HCT116 (cell line): ENCODE results near the gene GOT1. TPM values are rescaled to one million over a fixed set of nuclear protein-coding genes. Genes with fewer than 3 reads are reported as not detected.

Experiments
- ATAC-seq: fragments of 200-7000 bp; cut with Tn5 transposase; 2 replicates; pipeline ENCODE4 v1.9.1; 2020; ENCODE audit warnings: mild to moderate bottlenecking, moderate library complexity
- BruUV-seq: library from RNA; stranded (reverse); fragments of 400-500 nt; replicated peaks from 2 replicates; lab custom pipeline; 2021; lab: Mats Ljungman, UMichigan
- CTCF ChIA-PET: fragments of 300-600 bp; sonication (Branson Sonifier 250); formaldehyde crosslinking; loops from one replicate; lab custom pipeline; 2021; ENCODE audit warnings: antibody characterized with exemption; lab: Charles Lee
- POLR2A ChIA-PET: fragments of 300-600, 350-600 bp; sonication (Branson Sonifier 250); formaldehyde crosslinking; loops from one replicate; lab custom pipeline; 2021; ENCODE audit warnings: antibody characterized with exemption; lab: Charles Lee
- RAD21 ChIA-PET, 2 experiments: fragments of 300-600 bp; sonication (Branson Sonifier 250); formaldehyde crosslinking; loops; one replicate each; lab custom pipeline; 2023; ENCODE audit warnings: low total read pairs in 2 of 2; ENCODE audit not compliant: uncharacterized antibody in 2 of 2, unreplicated experiment in 2 of 2, low non-redundant PET in 1 of 2; lab: Charles Lee
- DNase-seq: peaks from one replicate; pipeline ENCODE4 v3.0.0-alpha.2; 2010; ENCODE audit warnings: low read depth, low spot score
- H2AFZ ChIP-seq: fragments of 200-600 bp; shearing (Covaris generic), sonication (generic); 2 replicates; pipeline ENCODE4 v1.6.1; 2017; ENCODE audit warnings: low read depth, mixed run types, mixed read lengths, antibody characterized with exemption, low read length; ENCODE audit not compliant: poor library complexity, severe bottlenecking
- H3K27ac ChIP-seq: 2 replicates; pipeline ENCODE4 v1.5.1; 2012; ENCODE audit warnings: low read depth, low read length
- H3K27me3 ChIP-seq: fragments of 200-600 bp; sonication (generic); 2 replicates; pipeline ENCODE4 v1.6.1; 2016; ENCODE audit warnings: mixed run types, low read length, mixed read lengths; ENCODE audit not compliant: insufficient read depth
- H3K36me3 ChIP-seq, 2 experiments: fragments of 200-500 bp in 1 of 2; fragments of 200-600 bp in 1 of 2; sonication (Bioruptor generic) in 1 of 2; sonication (generic) in 1 of 2; 2 replicates each; pipeline versions ENCODE4 v1.5.1 to v1.6.1; 2014 to 2016; ENCODE audit warnings: low read length in 2 of 2, inconsistent platforms in 1 of 2, mixed read lengths in 1 of 2, mixed run types in 1 of 2; ENCODE audit not compliant: insufficient read depth in 2 of 2, control insufficient read depth in 1 of 2
- H3K4me1 ChIP-seq, 2 experiments: fragments of 200-600 bp in 1 of 2; sonication (generic) in 1 of 2; 2 replicates each; pipeline versions ENCODE4 v1.5.1 to v1.6.1; 2012 to 2017; ENCODE audit warnings: low read length in 2 of 2, inconsistent platforms in 1 of 2, mild to moderate bottlenecking in 1 of 2, mixed read lengths in 1 of 2, mixed run types in 1 of 2, moderate library complexity in 1 of 2; ENCODE audit not compliant: insufficient read depth in 2 of 2, control insufficient read depth in 1 of 2
- H3K4me2 ChIP-seq: fragments of 200-600 bp; sonication (generic); 2 replicates; pipeline ENCODE4 v1.6.1; 2017; ENCODE audit warnings: mixed run types, low read length, mixed read lengths
- H3K4me3 ChIP-seq, 2 experiments: fragments of 200-600 bp in 1 of 2; sonication (generic) in 1 of 2; replicated peaks in 1 of 2; 2 replicates each; pipeline ENCODE4 v1.5.1; 2011 to 2016; ENCODE audit warnings: low read length in 2 of 2, control low read depth in 1 of 2, low read depth in 1 of 2, mild to moderate bottlenecking in 1 of 2, mixed read lengths in 1 of 2, mixed run types in 1 of 2
- H3K79me2 ChIP-seq: fragments of 200-600 bp; sonication (generic); 2 replicates; pipeline ENCODE4 v1.6.1; 2017; ENCODE audit warnings: mild to moderate bottlenecking, mixed run types, low read length, moderate library complexity, mixed read lengths; ENCODE audit not compliant: insufficient read depth
- H3K9ac ChIP-seq: fragments of 200-600 bp; sonication (generic); 2 replicates; pipeline ENCODE4 v1.6.1; 2016; ENCODE audit warnings: low read length, mixed read lengths
- H3K9me2 ChIP-seq: fragments of 200-600 bp; sonication (generic), shearing (Covaris generic); 2 replicates; pipeline ENCODE4 v1.6.1; 2017; ENCODE audit warnings: mixed run types, mild to moderate bottlenecking, moderate library complexity; ENCODE audit not compliant: insufficient read depth
- H3K9me3 ChIP-seq, 2 experiments: fragments of 200-500 bp in 1 of 2; fragments of 200-600 bp in 1 of 2; sonication (Bioruptor generic) in 1 of 2; sonication (generic) in 1 of 2; 2 replicates each; pipeline ENCODE4 v1.6.1; 2014 to 2017; ENCODE audit warnings: low read length in 2 of 2, mixed read lengths in 2 of 2, inconsistent platforms in 1 of 2, low read depth in 1 of 2, mild to moderate bottlenecking in 1 of 2, mixed run types in 1 of 2, moderate library complexity in 1 of 2; ENCODE audit not compliant: control insufficient read depth in 1 of 2, insufficient read depth in 1 of 2
- H4K20me1 ChIP-seq: fragments of 200-600 bp; sonication (generic), shearing (Covaris generic); 2 replicates; pipeline ENCODE4 v1.6.1; 2017; ENCODE audit warnings: mixed run types, mild to moderate bottlenecking, moderate library complexity; ENCODE audit not compliant: insufficient read depth
- CBX3 ChIP-seq: IDR thresholded peaks from 2 replicates; pipeline ENCODE4 v1.6.1; 2012; ENCODE audit warnings: low read depth
- CTCF ChIP-seq, 3 experiments: fragments of 200-600 bp in 1 of 3; sonication (generic) in 1 of 3; IDR thresholded peaks in 2 of 3; conservative IDR thresholded peaks in 1 of 3; 2 replicates each; pipeline ENCODE4 v1.5.1; 2012 to 2017; ENCODE audit warnings: low read depth in 2 of 3, low read length in 2 of 3, antibody characterized with exemption in 1 of 3, borderline replicate concordance in 1 of 3, control low read depth in 1 of 3, mild to moderate bottlenecking in 1 of 3, mixed read lengths in 1 of 3, mixed run types in 1 of 3, moderate library complexity in 1 of 3; ENCODE audit not compliant: insufficient read depth in 1 of 3
- EZH2phosphoT487 ChIP-seq: fragments of 200-600 bp; IDR thresholded peaks from 2 replicates; pipeline ENCODE4 v1.6.1; 2018; ENCODE audit warnings: antibody characterized with exemption, borderline replicate concordance
- FOSL1 ChIP-seq: IDR thresholded peaks from 2 replicates; pipeline ENCODE4 v1.6.1; 2012; ENCODE audit warnings: low read depth
- JUND ChIP-seq: IDR thresholded peaks from 2 replicates; pipeline ENCODE4 v1.6.1; 2012
- MAX ChIP-seq: IDR thresholded peaks from 2 replicates; pipeline ENCODE4 v1.6.1; 2012
- SIN3A ChIP-seq: IDR thresholded peaks from 2 replicates; pipeline ENCODE4 v1.6.1; 2012; ENCODE audit warnings: low read depth
- SP1 ChIP-seq: IDR thresholded peaks from 2 replicates; pipeline ENCODE4 v1.6.1; 2012; ENCODE audit warnings: low read depth
- intact Hi-C: fragments of 100-400 bp; cut with micrococcal nuclease; formaldehyde crosslinking; loops from 2 replicates; pipeline ENCODE4 v1.10.0; 2022
- total RNA-seq: library from RNA; stranded (reverse); gene quantifications from one replicate; pipeline ENCODE4 v1.2.1, GENCODE V29; 2021; ENCODE audit not compliant: unreplicated experiment
- TF ChIP-seq, protein P1 (sequence below): IDR thresholded peaks from 2 replicates; pipeline ENCODE4 v1.6.1; 2012; ENCODE audit warnings: low read depth
- TF ChIP-seq, protein P2 (sequence below): IDR thresholded peaks from 2 replicates; pipeline ENCODE4 v1.6.1; 2012

The GOT1 gene
- total RNA-seq, 1 experiment from 2014 or later: 135 TPM

- TF ChIP-seq, protein P1, sequence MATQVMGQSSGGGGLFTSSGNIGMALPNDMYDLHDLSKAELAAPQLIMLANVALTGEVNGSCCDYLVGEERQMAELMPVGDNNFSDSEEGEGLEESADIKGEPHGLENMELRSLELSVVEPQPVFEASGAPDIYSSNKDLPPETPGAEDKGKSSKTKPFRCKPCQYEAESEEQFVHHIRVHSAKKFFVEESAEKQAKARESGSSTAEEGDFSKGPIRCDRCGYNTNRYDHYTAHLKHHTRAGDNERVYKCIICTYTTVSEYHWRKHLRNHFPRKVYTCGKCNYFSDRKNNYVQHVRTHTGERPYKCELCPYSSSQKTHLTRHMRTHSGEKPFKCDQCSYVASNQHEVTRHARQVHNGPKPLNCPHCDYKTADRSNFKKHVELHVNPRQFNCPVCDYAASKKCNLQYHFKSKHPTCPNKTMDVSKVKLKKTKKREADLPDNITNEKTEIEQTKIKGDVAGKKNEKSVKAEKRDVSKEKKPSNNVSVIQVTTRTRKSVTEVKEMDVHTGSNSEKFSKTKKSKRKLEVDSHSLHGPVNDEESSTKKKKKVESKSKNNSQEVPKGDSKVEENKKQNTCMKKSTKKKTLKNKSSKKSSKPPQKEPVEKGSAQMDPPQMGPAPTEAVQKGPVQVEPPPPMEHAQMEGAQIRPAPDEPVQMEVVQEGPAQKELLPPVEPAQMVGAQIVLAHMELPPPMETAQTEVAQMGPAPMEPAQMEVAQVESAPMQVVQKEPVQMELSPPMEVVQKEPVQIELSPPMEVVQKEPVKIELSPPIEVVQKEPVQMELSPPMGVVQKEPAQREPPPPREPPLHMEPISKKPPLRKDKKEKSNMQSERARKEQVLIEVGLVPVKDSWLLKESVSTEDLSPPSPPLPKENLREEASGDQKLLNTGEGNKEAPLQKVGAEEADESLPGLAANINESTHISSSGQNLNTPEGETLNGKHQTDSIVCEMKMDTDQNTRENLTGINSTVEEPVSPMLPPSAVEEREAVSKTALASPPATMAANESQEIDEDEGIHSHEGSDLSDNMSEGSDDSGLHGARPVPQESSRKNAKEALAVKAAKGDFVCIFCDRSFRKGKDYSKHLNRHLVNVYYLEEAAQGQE: no peak
- TF ChIP-seq SIN3A (no peak), CBX3 (no peak), EZH2phosphoT487 (no peak)
- TF ChIP-seq, protein P2, sequence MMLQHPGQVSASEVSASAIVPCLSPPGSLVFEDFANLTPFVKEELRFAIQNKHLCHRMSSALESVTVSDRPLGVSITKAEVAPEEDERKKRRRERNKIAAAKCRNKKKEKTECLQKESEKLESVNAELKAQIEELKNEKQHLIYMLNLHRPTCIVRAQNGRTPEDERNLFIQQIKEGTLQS: no peak
Measured at GRCh38 chr10:99432881-99433280, 2.5 kb upstream of the GOT1 start (continued).

GRCh38 chr10:99432047-99432446, 1.6 kb upstream of the GOT1 start:
- Histone ChIP-seq H2AFZ (no peak overlapping the region), H3K27me3 (no peaks in the 10 kb centered on the region), H3K9me3 (no peaks in the 10 kb centered on the region), H3K4me3 (peak overlapping the region; percentile 72 to 84), H3K36me3 (no peaks in the 10 kb centered on the region; a peak in 1 of 4 replicates), H3K9ac (peak overlapping the region; percentile 82), H3K27ac (peak overlapping the region; percentile 81; the same call in 1 of the 2 replicates), H4K20me1 (peaks cover 4% of the 10 kb centered on the region; the same call in 1 of the 2 replicates), H3K79me2 (peaks cover 49% of the 10 kb centered on the region), H3K4me1 (peaks cover 7 to 22% of the 10 kb centered on the region in 2 experiments; a peak in 3 of 4 replicates), H3K9me2 (no peaks in the 10 kb centered on the region), H3K4me2 (peak overlapping the region; percentile 89)
- ChIA-PET CTCF (interaction anchor here (2.6 kb wide), 1 partner anchor 39 kb away, joined by 10 read pairs; no protein-coding TSS in a partner anchor), RAD21 (no interaction called here), POLR2A (interaction anchor here (1.1 kb wide), 1 partner anchor 56 kb away, joined by 3 read pairs; no protein-coding TSS in a partner anchor)
- DNase-seq: no peak
- intact Hi-C loops: loop anchor here (2.0 to 5.0 kb wide), 2 partner anchors 39 to 300 kb away; partner anchors contain the start of genes COX15 and CUTC
- ATAC-seq: no peak
- TF ChIP-seq EZH2phosphoT487 (no peak), JUND (no peak), CBX3 (no peak), FOSL1 (no peak), MAX (no peak), SP1 (no peak), CTCF (IDR thresholded peaks at IDR 0.05 in 2 of 3, conservative IDR thresholded peaks at IDR 0.05 in 1 of 3; ENCODE audit: borderline replicate concordance in 1 of 3, insufficient read depth in 1 of 3, low read depth in 2 of 3, low read length in 2 of 3) (no peak)
- TF ChIP-seq, protein P2: no peak
- no TSS peak for BruUV-seq
